GM12864 (cell line): ENCODE data around the gene WDFY3.

Source experiments
- DNase-seq: peaks from one replicate; pipeline ENCODE4 v3.0.0-alpha.2; 2011; ENCODE audit warnings: low read depth
- H3K4me3 ChIP-seq: 2 replicates; pipeline ENCODE4 v1.5.1; 2011; ENCODE audit warnings: mild to moderate bottlenecking, low read depth, low read length, control low read depth
- TF ChIP-seq, protein P1 (sequence below): IDR thresholded peaks from 2 replicates; pipeline ENCODE4 v1.5.1; 2011; ENCODE audit warnings: low read depth, mild to moderate bottlenecking, moderate library complexity, low read length, control low read depth, inconsistent platforms; ENCODE audit errors: missing control alignments

WDFY3 gene

DNA sequence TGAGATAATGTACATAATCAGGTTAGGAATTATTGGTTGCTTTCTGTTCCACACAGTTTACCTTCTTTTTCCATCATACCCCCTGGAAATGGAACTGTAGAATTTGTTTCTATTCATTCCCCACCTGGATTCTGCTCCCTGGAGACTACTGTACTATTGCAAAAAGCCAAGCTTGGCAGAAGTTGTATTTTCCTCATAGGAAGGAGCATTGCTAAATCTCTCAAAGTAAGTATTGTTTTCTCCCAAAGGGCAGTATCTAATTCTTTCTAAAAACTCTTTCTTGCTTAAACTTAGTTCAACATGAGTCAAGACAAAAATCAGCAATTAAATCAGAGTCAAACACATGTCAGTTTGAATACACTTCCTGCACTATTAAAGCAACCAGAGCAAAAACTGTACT is 247.4 kb downstream of the WDFY3 start:
- TF ChIP-seq, protein P1, sequence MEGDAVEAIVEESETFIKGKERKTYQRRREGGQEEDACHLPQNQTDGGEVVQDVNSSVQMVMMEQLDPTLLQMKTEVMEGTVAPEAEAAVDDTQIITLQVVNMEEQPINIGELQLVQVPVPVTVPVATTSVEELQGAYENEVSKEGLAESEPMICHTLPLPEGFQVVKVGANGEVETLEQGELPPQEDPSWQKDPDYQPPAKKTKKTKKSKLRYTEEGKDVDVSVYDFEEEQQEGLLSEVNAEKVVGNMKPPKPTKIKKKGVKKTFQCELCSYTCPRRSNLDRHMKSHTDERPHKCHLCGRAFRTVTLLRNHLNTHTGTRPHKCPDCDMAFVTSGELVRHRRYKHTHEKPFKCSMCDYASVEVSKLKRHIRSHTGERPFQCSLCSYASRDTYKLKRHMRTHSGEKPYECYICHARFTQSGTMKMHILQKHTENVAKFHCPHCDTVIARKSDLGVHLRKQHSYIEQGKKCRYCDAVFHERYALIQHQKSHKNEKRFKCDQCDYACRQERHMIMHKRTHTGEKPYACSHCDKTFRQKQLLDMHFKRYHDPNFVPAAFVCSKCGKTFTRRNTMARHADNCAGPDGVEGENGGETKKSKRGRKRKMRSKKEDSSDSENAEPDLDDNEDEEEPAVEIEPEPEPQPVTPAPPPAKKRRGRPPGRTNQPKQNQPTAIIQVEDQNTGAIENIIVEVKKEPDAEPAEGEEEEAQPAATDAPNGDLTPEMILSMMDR, result no peak
- DNase-seq, result no peak
- no peak overlapping the region for H3K4me3 ChIP-seq

DNA sequence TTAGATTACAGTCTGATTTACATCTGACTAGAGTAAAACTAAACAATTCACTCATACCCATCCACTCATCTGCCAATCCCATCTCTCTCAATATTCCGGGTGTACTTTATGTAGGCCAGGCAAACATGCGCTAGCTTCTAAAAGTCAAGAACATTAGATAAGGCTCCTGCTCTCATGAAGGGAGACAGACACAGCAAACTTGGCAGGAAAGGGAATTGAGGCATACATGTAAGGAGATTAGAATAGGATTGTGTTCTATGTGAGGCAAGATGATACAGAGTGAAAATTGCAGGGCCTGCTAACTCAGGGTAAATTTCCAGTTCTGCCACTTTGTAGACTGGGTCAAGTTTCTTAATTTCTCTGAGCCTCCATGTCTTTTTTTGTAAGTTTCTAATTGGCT is 247.8 kb downstream of the WDFY3 start:
- no peak overlapping the region for H3K4me3 ChIP-seq
- no peak for DNase-seq
- TF ChIP-seq, protein P1, result no peak

GRCh38 chr4:84710548-84710947 is 255.9 kb downstream of the WDFY3 start:
- TF ChIP-seq, protein P1, result no peak
- H3K4me3 ChIP-seq, result no peak overlapping the region
- DNase-seq, result no peak

GRCh38 chr4:84708406-84709135 is 257.9 kb downstream of the WDFY3 start:
- no peak for DNase-seq
- no peak overlapping the region for H3K4me3 ChIP-seq
- TF ChIP-seq, protein P1, result no peak

GRCh38 chr4:84706286-84706685 is 260.2 kb downstream of the WDFY3 start:
- no peak for DNase-seq
- no peak overlapping the region for H3K4me3 ChIP-seq
- TF ChIP-seq, protein P1, result no peak

GRCh38 chr4:84699001-84699671 is 267.4 kb downstream of the WDFY3 start:
- TF ChIP-seq, protein P1, result no peak
- no peak for DNase-seq
- H3K4me3 ChIP-seq, result no peak overlapping the region
